Heart left ventricle (tissue), 16 donors: ENCODE measurements around the gene EXOC4. TPM values are rescaled to one million over a fixed set of nuclear protein-coding genes. Genes with fewer than 3 reads are reported as not detected.

Source experiments
- ATAC-seq, 4 donors: fragments of 200-7000 bp; cut with Tn5 transposase; one replicate each; pipeline ENCODE4 v1.9.1; 2020 to 2022; ENCODE audit warnings: moderate library complexity in 4 of 4, mild to moderate bottlenecking in 3 of 4, moderate number of reproducible peaks in 1 of 4
- DNase-seq, 5 donors: peaks; one replicate each; pipeline ENCODE4 v3.0.0-alpha.2; 2020
- H3K27ac ChIP-seq, 12 donors: fragments of 200-600 bp; sonication (generic) in 4 of 12; one replicate each; pipeline versions ENCODE4 v1.5.0 to v1.8.0; 2016 to 2022; ENCODE audit warnings: mild to moderate bottlenecking in 2 of 12
- H3K27me3 ChIP-seq, 9 donors: fragments of 200-600 bp; sonication (generic) in 2 of 9; one replicate each; pipeline versions ENCODE4 v1.5.1 to v1.8.0; 2016 to 2022; ENCODE audit warnings: mild to moderate bottlenecking in 3 of 9
- H3K36me3 ChIP-seq, 9 donors: fragments of 200-600 bp; sonication (generic) in 2 of 9; one replicate each; pipeline versions ENCODE4 v1.5.0 to v1.8.0; 2018 to 2022; ENCODE audit warnings: mild to moderate bottlenecking in 2 of 9
- H3K4me1 ChIP-seq, 12 donors: fragments of 200-600 bp; sonication (generic) in 4 of 12; one replicate each; pipeline versions ENCODE4 v1.5.0 to v1.8.0; 2016 to 2022; ENCODE audit warnings: mild to moderate bottlenecking in 3 of 12
- H3K4me3 ChIP-seq, 12 donors: fragments of 200-600 bp; sonication (generic) in 4 of 12; one replicate each; pipeline versions ENCODE4 v1.5.0 to v1.8.0; 2017 to 2022; ENCODE audit warnings: mild to moderate bottlenecking in 9 of 12, moderate library complexity in 4 of 12
- H3K9me3 ChIP-seq, 12 donors: fragments of 200-600 bp; sonication (generic) in 4 of 12; one replicate each; pipeline versions ENCODE4 v1.5.0 to v1.8.0; 2016 to 2022; ENCODE audit warnings: mild to moderate bottlenecking in 1 of 12
- CTCF ChIP-seq, 12 donors: fragments of 200-600 bp; sonication (generic) in 4 of 12; IDR thresholded peaks; one replicate each; pipeline versions ENCODE4 v1.5.0 to v1.8.0; 2018 to 2022; ENCODE audit warnings: antibody characterized with exemption in 12 of 12, mild to moderate bottlenecking in 5 of 12
- POLR2A ChIP-seq, 2 donors: fragments of 450-650 bp; IDR thresholded peaks; one replicate each; pipeline ENCODE4 v1.6.1; 2017; ENCODE audit warnings: antibody characterized with exemption in 2 of 2, mild to moderate bottlenecking in 2 of 2, moderate library complexity in 2 of 2
- WGBS, 4 donors: extraction: QIAGEN DNeasy Blood & Tissue Kit in 2 of 4; methylation state at CpG; one replicate each; pipeline versions ENCODE4 v1.1.5 to v1.1.7; 2013 to 2018; 5-methylcytosine and 5-hydroxymethylcytosine counted together
- intact Hi-C, 10 donors: fragments of 100-400 bp; cut with DNase I; formaldehyde crosslinking; loops; one replicate each; pipeline versions ENCODE4 v1.11.1 to v1.14.2; 2022
- polyA plus RNA-seq, 2 donors: library from polyadenylated mRNA; stranded (reverse); fragments of 200-250 nt; gene quantifications; one replicate each; pipeline ENCODE4 v1.2.3, GENCODE V29; 2013
- total RNA-seq, 9 donors: library from RNA; depleted of rRNA in 2 of 9; stranded (reverse); fragments of >200 nt in 2 of 9; fragmentation: NEBNext Ultra II Directional in 3 of 9; extraction: Animal tissue kit (Norgen Biotek cat#: 25700) in 3 of 9; gene quantifications; one replicate each; pipeline versions ENCODE4 v1.1.0 to v1.2.4, GENCODE V29; 2016 to 2023
- donor health status: ischemic (EF 13 %, LVEDD 7.1; RV severe dilation, severe dysfunction).
- donor health status: healthy with polysubstance abuse.
- donor health status: DM: no; HTN: yes; CAD: no.
- donor health status: DM: no; HTN: no; CAD: no.
- donor health status: ischemic (EF 25% LVEDD 6.9; RV normal size, moderate dysfunction).
- donor health status: ischemic (EF 25% LVEDD 5.7; RV mildly dilated, moderate dysfunction).
- donor health status: healthy.
- donor health status: DM: yes; HTN: yes; CAD: no.
- donor health status: ischemic (EF 35%, LVEDD 5.7; RV mildly dilated, moderate dysfunction).
- donor health status: nonischemic (EF 11% LVEDD 7.7; RV severe dilation, severe dysfunction).
- donor health status: DM: yes; HTN: yes; CAD: no.
- donor health status: PGD.
- donor health status: ischemic (EF 29% LVEDD 5.4; RV normal size, mild dysfunction).
- donor health status: nonischemic (EF 23%, LVEDD 6.1; RV moderate dilation, normal function).

Gene EXOC4
- total and polyA plus RNA-seq, 11 donors, result 8.8 to 61.2 (median 33.8) TPM

GRCh38 chr7:133682364-133683181 lies 429.7 kb downstream of the EXOC4 start:
- no peak for ATAC-seq
- intact Hi-C loops, result no loop called here
- no peaks in the 10 kb centered on the region for H3K36me3 ChIP-seq
- 73 to 77% (median 75%) methylated on average over 9 of the region's 9 CpGs for WGBS, 4 donors
- DNase-seq, result no peak
- no peak overlapping the region for H3K4me3 ChIP-seq
- TF ChIP-seq CTCF (IDR thresholded peaks at IDR 0.05) (no peak), POLR2A (IDR thresholded peaks at IDR 0.05) (no peak)
- no peak overlapping the region for H3K27ac ChIP-seq
- no peaks in the 10 kb centered on the region for H3K27me3 ChIP-seq
- H3K9me3 ChIP-seq, result no peaks in the 10 kb centered on the region
- H3K4me1 ChIP-seq, result no peaks in the 10 kb centered on the region

GRCh38 chr7:133683182-133683454 lies 430.2 kb downstream of the EXOC4 start:
- no peak for ATAC-seq
- H3K27me3 ChIP-seq, result no peaks in the 10 kb centered on the region
- no peak for DNase-seq
- no peaks in the 10 kb centered on the region for H3K9me3 ChIP-seq
- no peaks in the 10 kb centered on the region for H3K36me3 ChIP-seq
- H3K4me1 ChIP-seq, result peaks cover 0 to 3% (median 0%) of the 10 kb centered on the region in 12 donors
- H3K4me3 ChIP-seq, result no peak overlapping the region
- 68 to 80% (median 73%) methylated on average over 2 of the region's 2 CpGs for WGBS, 4 donors
- intact Hi-C loops, result no loop called here
- H3K27ac ChIP-seq, result no peak overlapping the region
- TF ChIP-seq POLR2A (IDR thresholded peaks at IDR 0.05) (no peak), CTCF (IDR thresholded peaks at IDR 0.05) (no peak)

GRCh38 chr7:133688483-133689239 lies 435.8 kb downstream of the EXOC4 start:
- no peak overlapping the region for H3K4me3 ChIP-seq

More at GRCh38 chr7:133688483-133689239, 435.8 kb downstream of the EXOC4 start:
- intact Hi-C loops, result no loop called here
- no peaks in the 10 kb centered on the region for H3K9me3 ChIP-seq
- TF ChIP-seq POLR2A (IDR thresholded peaks at IDR 0.05), result no peak
- no peak for TF ChIP-seq CTCF (IDR thresholded peaks at IDR 0.05)
- ATAC-seq (peak in 2 of 4 donors; percentile 41 to 42), DNase-seq (no peak)
- H3K27ac ChIP-seq, result peak overlapping the region in 1 of 12 donors; percentile 10
- H3K36me3 ChIP-seq, result no peaks in the 10 kb centered on the region
- H3K4me1 ChIP-seq, result peaks cover 0 to 45% (median 22%) of the 10 kb centered on the region in 12 donors
- WGBS, 4 donors, result 69 to 77% (median 75%) methylated on average over 3 of the region's 3 CpGs
- H3K27me3 ChIP-seq, result no peaks in the 10 kb centered on the region
